Lung (tissue), 12 donors: Measurements from ENCODE around the gene CD47. TPM values are rescaled to one million over a fixed set of nuclear protein-coding genes. Genes with fewer than 3 reads are reported as not detected.
A peak's percentile ranks its signal among the peaks of the same experiment; 100 is the strongest.

Source experiments
- ATAC-seq: fragments of 200-7000 bp; cut with Tn5 transposase; one replicate; pipeline ENCODE4 v1.9.1; 2020; ENCODE audit warnings: moderate number of reproducible peaks; ENCODE audit not compliant: insufficient read depth, low FRiP score
- DNase-seq, 3 donors: peaks; one replicate each; pipeline ENCODE4 v3.0.0-alpha.2; 2013 to 2017
- H3K27ac ChIP-seq, 2 donors: one replicate each; pipeline ENCODE4 v1.5.1; 2013; ENCODE audit warnings: mild to moderate bottlenecking in 2 of 2, moderate library complexity in 2 of 2, control low read depth in 1 of 2, inconsistent platforms in 1 of 2, low read depth in 1 of 2, low read length in 1 of 2
- H3K27me3 ChIP-seq, 3 donors: one replicate each; pipeline ENCODE4 v1.5.1; 2013; ENCODE audit warnings: low read length in 2 of 3; ENCODE audit not compliant: control insufficient read depth in 3 of 3, insufficient read depth in 3 of 3
- H3K36me3 ChIP-seq, 4 donors: one replicate each; pipeline ENCODE4 v1.5.1; 2013; ENCODE audit warnings: low read length in 4 of 4, mild to moderate bottlenecking in 1 of 4, moderate library complexity in 1 of 4; ENCODE audit not compliant: control insufficient read depth in 4 of 4, insufficient read depth in 4 of 4
- H3K4me1 ChIP-seq, 5 donors: one replicate each; pipeline ENCODE4 v1.5.1; 2013; ENCODE audit warnings: low read length in 5 of 5, mild to moderate bottlenecking in 2 of 5, moderate library complexity in 1 of 5; ENCODE audit not compliant: control insufficient read depth in 5 of 5, insufficient read depth in 5 of 5
- H3K4me3 ChIP-seq: one replicate; pipeline ENCODE4 v1.5.1; 2013; ENCODE audit warnings: mild to moderate bottlenecking, control low read depth, moderate library complexity
- H3K9ac ChIP-seq, 2 donors: one replicate each; pipeline ENCODE4 v1.5.1; 2013; ENCODE audit warnings: low read length in 2 of 2, control low read depth in 1 of 2; ENCODE audit not compliant: insufficient read depth in 1 of 2
- H3K9me3 ChIP-seq, 4 donors: one replicate each; pipeline ENCODE4 v1.5.1; 2013; ENCODE audit warnings: low read length in 3 of 4, mild to moderate bottlenecking in 1 of 4, moderate library complexity in 1 of 4; ENCODE audit not compliant: control insufficient read depth in 4 of 4, insufficient read depth in 3 of 4
- WGBS, 2 donors: extraction: QIAGEN DNeasy Blood & Tissue Kit; methylation state at CpG; one replicate each; pipeline ENCODE4 v1.1.7; 2013; 5-methylcytosine and 5-hydroxymethylcytosine counted together
- polyA plus RNA-seq, 2 donors: library from polyadenylated mRNA; stranded (reverse); fragments of 200-250 nt; gene quantifications; one replicate each; pipeline ENCODE4 v1.2.1, GENCODE V29; 2013
- total RNA-seq, 2 donors: library from RNA; depleted of rRNA in 1 of 2; stranded (reverse); fragments of >200 nt in 1 of 2; gene quantifications; one replicate each; pipeline ENCODE4 v1.2.1, GENCODE V29; 2014 to 2021
- TF ChIP-seq, protein P1 (sequence below): IDR thresholded peaks from 2 replicates; pipeline ENCODE4 v1.5.1; 2012; ENCODE audit warnings: mild to moderate bottlenecking; ENCODE audit errors: control extremely low read depth, extremely low read depth
- donor health status: control.
- donor health status: control.
- donor health status: Bipolar disorder and iron deficiency.
- donor health status: healthy.
- donor health status: DM: yes; HTN: yes; CAD: no.

CD47 gene
- total and polyA plus RNA-seq, 4 donors: 115 to 410 (median 133) TPM

DNA sequence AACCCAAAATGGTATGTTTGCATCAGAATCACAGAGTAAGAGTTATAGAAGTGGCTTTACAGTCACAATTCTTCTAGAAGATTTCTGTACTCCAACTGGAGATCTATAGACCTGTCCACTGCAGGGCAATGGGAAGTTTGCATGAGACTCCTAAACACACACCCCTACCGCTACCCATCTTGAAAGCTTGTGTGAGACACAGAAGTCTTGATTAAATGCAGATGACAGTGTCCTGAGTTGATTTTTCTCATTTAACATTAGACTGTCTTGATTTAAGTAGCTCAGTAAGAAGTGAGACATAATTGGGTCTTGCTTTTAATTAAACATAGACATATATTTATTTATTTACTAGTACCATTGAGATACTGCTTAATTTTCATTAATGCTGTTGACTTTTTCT is 54.4 kb downstream of the CD47 start:
- ATAC-seq (no peak), DNase-seq (no peak)
- Histone ChIP-seq H3K9me3 (no peaks in the 10 kb centered on the region), H3K4me3 (no peak overlapping the region), H3K9ac (no peak overlapping the region), H3K36me3 (peaks cover 0 to 3% (median 0%) of the 10 kb centered on the region in 4 donors), H3K27me3 (no peaks in the 10 kb centered on the region), H3K27ac (no peak overlapping the region), H3K4me1 (peaks cover 3 to 16% (median 8%) of the 10 kb centered on the region in 5 donors)
- TF ChIP-seq, protein P1, sequence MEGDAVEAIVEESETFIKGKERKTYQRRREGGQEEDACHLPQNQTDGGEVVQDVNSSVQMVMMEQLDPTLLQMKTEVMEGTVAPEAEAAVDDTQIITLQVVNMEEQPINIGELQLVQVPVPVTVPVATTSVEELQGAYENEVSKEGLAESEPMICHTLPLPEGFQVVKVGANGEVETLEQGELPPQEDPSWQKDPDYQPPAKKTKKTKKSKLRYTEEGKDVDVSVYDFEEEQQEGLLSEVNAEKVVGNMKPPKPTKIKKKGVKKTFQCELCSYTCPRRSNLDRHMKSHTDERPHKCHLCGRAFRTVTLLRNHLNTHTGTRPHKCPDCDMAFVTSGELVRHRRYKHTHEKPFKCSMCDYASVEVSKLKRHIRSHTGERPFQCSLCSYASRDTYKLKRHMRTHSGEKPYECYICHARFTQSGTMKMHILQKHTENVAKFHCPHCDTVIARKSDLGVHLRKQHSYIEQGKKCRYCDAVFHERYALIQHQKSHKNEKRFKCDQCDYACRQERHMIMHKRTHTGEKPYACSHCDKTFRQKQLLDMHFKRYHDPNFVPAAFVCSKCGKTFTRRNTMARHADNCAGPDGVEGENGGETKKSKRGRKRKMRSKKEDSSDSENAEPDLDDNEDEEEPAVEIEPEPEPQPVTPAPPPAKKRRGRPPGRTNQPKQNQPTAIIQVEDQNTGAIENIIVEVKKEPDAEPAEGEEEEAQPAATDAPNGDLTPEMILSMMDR: no peak
- 94 to 100% methylated on average over 1 of the region's 1 CpG for WGBS, 2 donors

DNA sequence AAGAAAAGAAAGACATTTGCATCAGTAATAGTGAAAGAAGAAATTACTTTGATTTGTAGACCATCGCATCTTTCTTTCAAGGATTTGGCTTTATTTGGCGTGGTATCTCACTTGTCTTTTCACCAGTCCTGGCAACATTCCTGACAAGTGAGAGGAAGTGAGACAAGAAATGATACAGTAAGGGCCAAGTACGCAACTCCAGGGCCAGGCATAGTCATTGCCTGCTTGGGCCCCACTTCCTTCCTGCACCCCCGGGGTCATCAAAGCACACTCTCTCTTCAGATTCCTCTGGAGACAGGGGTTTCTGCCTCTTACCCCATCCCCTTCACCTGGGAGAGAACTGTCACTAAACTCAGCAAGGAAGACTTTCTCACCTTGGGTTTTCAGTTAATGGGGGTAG is 55.1 kb downstream of the CD47 start:
- Histone ChIP-seq H3K4me3 (no peak overlapping the region), H3K9me3 (no peaks in the 10 kb centered on the region), H3K36me3 (peaks cover 0 to 3% (median 0%) of the 10 kb centered on the region in 4 donors), H3K9ac (no peak overlapping the region), H3K27me3 (no peaks in the 10 kb centered on the region), H3K27ac (no peak overlapping the region), H3K4me1 (peaks cover 3 to 16% (median 8%) of the 10 kb centered on the region in 5 donors)
- peak in 1 of 3 donors; percentile 9 for DNase-seq
- no peak for ATAC-seq
- TF ChIP-seq, protein P1: no peak
- WGBS, 2 donors: 14 to 38% methylated on average over 4 of the region's 4 CpGs

DNA sequence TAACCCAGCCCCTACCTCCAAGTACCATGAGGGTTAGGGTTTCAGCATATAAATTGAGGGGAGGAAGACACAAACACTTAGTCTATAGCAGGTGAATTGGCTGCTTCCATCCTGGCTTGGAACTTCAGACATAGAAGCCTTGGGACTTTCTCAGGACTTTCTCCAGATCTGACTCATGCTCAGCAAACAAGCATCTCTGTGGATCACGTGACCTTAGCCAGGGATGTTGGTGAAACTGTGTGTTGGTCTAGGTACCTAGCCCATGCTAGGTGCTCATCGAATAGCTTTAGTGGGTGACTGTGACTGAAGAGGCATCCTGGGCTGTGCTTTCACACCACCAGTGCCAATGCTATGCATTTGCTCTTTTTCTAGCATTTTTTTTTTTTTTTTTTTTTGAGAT is 58.9 kb downstream of the CD47 start:
- DNase-seq: no peak
- H3K36me3 ChIP-seq: no peaks in the 10 kb centered on the region
- no peak for ATAC-seq
- H3K9me3 ChIP-seq: no peaks in the 10 kb centered on the region
- no peaks in the 10 kb centered on the region for H3K27me3 ChIP-seq
- H3K4me3 ChIP-seq: no peak overlapping the region
- peaks cover 0 to 11% (median 4%) of the 10 kb centered on the region in 5 donors for H3K4me1 ChIP-seq
- TF ChIP-seq, protein P1: no peak
- 91 to 95% methylated on average over 2 of the region's 2 CpGs for WGBS, 2 donors
- no peak overlapping the region for H3K9ac ChIP-seq
- no peak overlapping the region for H3K27ac ChIP-seq

DNA sequence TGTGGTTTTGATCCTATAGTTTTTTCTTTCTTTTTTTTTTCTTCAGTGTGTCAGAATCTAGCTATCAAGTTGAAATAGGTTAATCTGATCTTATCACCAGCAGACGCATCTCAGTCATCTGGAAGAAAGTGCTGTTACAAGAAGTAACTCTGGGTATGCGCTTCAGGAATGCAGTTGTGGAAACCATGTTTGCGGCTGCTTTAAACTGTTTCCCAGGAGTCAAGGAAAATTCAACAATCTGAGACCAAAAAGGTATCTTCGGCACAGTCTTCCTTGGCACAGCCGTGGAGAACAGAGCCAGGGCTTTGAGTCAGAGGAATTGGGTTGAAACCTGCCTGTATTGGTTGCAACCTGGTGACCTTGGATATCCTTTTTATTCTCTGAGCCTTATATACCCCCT is 59.9 kb downstream of the CD47 start:
- no peak overlapping the region for H3K9ac ChIP-seq

More for the DNA sequence above, 59.9 kb downstream of the CD47 start:
- ATAC-seq (no peak), DNase-seq (no peak)
- H3K9me3 ChIP-seq: no peaks in the 10 kb centered on the region
- no peak overlapping the region for H3K27ac ChIP-seq
- H3K27me3 ChIP-seq: no peaks in the 10 kb centered on the region
- TF ChIP-seq, protein P1: no peak
- peaks cover 0 to 7% (median 3%) of the 10 kb centered on the region in 5 donors for H3K4me1 ChIP-seq
- 96 to 98% methylated on average over 5 of the region's 5 CpGs for WGBS, 2 donors
- no peak overlapping the region for H3K4me3 ChIP-seq
- no peaks in the 10 kb centered on the region for H3K36me3 ChIP-seq
